DOHH2 (cell line): ENCODE data around the gene P2RX6.

Experiments
- EZH2phosphoT487 ChIP-seq: fragments of 200-600 bp; sonication (generic); IDR thresholded peaks from 2 replicates; pipeline ENCODE4 v1.6.1; 2017; ENCODE audit warnings: borderline replicate concordance, mild to moderate bottlenecking, antibody characterized with exemption, low read length, moderate library complexity, mixed read lengths
- TF ChIP-seq, protein P1 (sequence below): fragments of 200-600 bp; sonication (generic); IDR thresholded peaks from one replicate; pipeline ENCODE4 v1.5.1; 2014; ENCODE audit warnings: antibody characterized with exemption, mild to moderate bottlenecking, low read depth, low read length; ENCODE audit not compliant: poor library complexity, severe bottlenecking

GRCh38 chr22:21051831-21052400, 37.0 kb downstream of the P2RX6 start:
- TF ChIP-seq, protein P1, sequence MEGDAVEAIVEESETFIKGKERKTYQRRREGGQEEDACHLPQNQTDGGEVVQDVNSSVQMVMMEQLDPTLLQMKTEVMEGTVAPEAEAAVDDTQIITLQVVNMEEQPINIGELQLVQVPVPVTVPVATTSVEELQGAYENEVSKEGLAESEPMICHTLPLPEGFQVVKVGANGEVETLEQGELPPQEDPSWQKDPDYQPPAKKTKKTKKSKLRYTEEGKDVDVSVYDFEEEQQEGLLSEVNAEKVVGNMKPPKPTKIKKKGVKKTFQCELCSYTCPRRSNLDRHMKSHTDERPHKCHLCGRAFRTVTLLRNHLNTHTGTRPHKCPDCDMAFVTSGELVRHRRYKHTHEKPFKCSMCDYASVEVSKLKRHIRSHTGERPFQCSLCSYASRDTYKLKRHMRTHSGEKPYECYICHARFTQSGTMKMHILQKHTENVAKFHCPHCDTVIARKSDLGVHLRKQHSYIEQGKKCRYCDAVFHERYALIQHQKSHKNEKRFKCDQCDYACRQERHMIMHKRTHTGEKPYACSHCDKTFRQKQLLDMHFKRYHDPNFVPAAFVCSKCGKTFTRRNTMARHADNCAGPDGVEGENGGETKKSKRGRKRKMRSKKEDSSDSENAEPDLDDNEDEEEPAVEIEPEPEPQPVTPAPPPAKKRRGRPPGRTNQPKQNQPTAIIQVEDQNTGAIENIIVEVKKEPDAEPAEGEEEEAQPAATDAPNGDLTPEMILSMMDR = no peak
- no peak for TF ChIP-seq EZH2phosphoT487
